ENCODE data around the gene P2RX6.
"Not testable (repeated sequence)": the region's sequence is repeated elsewhere in the genome, so short reads cannot be mapped to it uniquely, and the experiment has no call there.

P2RX6 gene

DNA sequence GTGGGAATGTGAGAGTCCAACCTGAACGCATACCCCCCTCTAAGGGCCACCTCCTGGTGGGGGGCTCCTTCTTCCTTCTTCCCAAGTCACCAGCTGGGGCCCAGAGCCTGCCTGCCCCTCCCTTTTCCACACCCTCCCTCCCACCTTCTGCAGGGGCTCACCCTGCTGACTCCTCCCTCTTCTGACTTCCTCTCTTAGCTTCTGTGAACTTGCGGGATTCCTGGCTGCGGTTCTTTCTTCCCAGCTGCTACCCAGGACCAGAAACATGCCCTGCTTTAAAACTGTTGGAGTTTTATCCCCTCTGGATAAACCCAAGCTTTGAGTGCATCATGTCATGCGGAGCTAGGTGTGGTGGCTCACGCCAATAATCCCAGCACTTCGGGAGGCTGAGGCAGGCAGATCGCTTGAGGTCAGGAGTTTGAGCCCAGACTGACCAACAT, 40.9 kb downstream of the P2RX6 start:
- DNase-seq: no peak

DNA sequence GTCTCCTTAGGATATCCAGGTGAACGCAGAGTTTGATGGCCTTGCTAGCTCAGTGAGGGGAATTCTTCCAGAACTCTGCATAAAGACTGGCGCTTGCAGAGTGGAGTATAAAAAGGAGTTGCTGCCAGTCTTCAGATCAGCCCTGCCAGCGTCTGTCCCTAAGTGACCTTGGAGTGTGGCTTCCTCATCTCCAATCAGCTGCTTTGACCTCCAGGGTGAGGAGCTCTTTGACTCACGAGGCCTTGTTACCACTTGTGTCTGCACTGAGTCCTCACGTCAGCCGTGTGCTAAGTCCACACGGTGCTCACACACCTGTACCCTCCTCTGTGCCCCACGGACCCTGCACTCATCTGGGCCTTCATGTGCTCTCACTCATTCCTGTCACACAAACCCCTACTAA, 45.4 kb downstream of the P2RX6 start:
- not testable (repeated sequence) for DNase-seq

DNA sequence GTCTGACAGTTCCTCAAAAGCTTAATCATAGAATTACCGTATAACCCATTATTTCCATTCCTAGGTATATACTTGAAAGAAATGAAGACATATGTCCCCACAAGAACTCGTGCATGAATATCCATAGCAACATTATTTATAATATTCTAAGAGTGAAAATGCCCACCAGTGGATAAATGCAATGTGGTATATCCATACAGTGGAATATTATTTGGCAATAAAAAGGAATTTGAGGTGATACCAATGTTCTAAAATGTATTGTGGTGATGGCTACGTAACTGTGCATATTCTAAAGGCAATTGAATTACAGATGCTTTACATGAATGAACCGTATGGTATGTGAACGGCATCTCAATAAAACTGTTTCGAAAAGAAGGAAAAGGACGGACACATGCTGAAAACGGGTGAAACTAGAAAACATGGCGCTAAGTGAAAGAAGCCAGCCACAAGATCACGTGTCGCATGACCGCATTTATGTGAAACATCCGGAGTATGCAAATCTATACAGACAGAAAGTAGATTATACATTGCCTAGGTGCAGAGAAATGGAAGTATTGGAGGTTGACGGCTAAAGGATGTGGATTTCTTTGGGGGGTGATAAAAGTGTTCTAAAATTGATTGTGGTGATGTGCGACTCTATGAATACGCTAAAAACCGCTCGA, 46.8 kb downstream of the P2RX6 start:
- DNase-seq: not testable (repeated sequence)

DNA sequence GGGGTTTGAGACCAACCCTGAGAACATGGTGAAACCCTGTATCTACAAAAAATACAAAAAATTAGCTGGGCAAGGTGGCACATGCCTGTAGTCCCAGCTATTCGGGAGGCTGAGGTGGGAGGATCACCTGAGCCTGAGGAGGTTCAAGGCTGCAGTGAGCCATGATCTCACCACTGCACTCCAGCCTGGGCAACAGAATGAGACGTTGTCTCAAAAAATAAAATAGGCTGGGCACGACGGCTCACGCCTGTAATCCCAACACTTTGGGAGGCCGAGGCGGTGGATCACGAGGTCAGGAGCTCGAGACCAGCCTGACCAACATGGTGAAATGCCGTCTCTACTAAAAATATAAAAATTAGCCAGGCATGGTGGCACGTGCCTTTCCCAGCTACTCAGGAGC, 49.5 kb downstream of the P2RX6 start:
- not testable (repeated sequence) for DNase-seq

DNA sequence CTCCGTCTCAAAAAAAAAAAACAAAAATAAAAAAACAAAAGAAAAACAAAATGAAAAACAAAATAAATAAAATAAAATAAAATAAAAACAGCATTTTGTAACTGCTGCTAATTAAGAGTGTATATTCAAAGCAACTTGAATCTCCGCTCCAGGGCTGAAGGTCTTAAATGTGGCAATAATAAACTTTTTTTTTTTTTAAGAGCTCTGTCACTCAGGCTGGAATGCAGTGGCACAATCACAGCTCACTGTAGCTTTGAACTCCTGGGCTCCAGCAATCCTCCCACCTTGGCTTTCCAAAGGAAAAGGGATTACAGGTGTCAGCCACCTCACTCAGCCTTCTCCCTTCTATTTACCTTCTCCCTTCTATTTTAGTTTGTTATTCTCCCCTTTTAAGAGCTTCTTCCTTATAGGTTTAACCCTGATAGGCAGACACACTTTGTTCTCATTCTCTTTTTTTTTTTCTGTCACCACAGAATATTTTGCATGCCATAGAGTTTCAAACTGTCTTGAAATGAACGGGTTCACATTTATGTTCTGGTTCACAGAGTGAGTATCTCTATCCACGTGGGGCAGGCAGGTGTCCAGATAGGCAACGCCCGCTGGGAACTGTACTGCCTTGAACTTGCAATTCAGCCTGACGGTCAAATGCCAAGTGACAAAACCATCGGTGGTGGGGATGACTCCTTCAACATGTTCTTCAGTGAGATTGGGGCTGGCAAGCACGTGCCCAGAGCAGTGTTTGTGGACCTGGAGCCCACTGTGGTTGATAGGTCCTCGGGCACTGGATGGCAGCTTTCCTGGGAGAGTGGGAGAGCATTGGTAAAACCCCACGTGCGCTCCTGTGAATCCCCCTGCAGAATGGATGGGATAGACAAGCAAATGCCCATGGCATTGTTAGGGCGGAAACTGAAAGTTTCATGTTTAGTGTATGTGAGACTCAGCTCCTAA, 50.2 kb downstream of the P2RX6 start:
- no peak for DNase-seq

DNA sequence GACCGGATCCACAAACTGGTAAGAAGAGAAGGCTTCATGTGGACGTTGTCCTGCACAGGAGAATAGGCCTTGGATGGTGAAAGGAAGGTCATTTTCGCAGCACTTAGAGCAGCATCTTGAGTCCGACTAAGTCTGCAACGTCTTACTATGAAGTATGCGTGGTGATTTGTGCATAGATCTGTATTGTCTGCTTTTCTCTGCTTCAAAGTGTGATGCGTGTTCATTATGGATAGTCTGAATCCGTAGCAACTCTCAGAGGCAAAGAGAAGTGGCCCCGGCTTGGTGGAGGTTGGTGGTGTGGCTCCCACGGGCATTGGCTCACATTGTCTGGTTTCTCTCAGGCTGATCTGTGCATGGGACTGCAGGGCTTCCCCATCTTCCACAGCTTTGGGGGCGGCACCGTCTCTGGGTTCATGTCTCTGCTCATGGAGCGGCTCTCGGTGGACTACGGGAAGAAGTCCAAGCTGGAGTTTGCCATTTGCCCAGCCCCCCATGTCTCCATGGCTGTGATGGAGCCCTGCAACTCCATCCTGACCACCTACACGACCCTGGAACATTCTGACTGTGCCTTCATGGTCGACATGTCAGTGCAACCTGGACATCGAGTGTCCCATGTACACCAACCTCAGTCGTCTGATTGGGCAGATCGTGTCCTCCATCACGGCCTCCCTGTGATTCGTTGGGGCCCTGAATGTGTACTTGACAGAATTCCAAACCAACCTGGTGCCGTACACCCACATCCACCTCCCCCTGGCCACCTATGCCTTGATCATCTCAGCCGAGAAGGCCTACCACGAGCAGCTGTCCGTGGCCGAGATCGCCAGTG, 52.3 kb downstream of the P2RX6 start:
- no peak for DNase-seq

DNA sequence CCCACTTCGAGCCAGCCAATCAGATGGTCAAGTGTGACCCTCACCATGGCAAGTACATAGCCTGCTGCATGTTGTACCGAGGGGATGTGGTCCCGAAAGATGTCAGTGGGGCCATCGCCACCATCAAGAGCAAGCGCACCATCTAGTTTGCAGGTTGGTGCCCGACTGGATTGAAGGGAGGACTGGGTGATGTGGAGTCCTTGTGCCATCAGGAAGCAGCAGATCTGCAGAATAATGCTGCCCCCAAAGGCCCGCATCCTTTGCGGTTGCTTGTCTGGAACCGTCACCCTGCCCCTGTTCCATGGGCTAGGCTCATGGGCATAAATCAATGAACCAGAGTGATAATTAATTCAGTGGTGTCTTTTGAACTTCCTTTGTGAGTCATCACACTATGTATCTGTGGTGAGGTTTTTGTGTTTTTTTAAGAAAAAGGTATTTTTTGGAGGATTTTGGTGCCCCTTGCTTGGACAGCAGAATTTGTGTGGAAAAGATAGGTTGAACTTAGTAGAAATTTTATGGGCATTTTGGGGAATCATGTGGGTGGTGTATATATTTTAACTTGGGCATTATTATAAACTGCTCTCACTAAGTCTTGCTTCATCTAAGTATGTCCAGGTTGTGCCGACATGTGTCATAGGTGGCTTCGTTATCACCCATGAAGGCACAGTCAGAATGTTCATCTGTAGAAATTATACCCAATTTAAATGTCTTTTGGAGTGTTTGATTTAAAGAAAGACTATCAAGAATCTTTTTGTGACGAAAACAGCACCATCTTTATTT, 53.1 kb downstream of the P2RX6 start:
- DNase-seq: no peak

DNA sequence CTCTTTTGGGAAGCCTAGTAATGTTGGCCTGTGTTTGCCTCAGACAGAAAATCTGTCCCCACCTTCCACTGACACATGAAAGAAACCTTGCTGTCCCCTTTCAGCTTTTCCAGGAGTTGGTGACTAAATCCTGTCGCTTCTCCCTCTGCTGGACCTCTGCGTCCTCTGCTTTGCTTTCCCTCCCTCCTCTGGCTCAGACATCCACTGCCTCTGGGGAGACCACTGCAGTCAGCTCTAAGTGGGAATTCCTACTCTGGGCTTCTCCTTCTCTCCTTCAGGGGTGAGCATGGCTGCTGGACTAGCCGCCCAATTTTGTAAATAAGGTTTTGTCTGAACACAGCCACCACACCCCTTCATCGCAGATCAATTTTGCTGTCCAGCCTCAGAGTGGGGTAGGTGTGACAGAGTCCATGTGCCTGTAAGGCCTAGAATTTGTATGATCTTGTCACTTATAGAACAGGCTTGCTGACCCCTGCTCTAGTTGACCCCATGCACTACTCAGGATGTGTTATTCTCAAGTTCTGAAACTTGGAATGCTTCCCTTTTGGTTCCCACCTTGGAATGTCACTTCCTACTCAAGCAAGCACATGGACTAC, 53.8 kb downstream of the P2RX6 start:
- DNase-seq: no peak

DNA sequence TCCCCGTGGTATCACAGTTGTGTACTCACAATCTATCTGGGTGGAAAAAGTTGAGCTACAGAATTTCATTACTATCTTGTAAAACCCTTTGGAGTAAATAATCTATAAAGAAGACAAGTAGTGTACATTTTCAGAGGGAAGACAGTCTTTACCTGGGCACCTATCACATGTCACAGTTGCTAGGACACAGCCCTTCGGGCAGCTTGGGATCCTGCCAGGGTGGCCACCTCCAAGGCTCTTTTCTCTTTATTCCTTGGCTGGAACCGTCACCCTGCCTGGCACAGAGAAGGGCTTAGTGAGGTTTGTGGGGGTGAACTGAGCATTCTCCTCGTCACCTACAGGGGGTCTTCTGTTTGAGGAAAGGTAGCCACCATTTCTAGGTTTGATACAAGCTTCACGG, 54.4 kb downstream of the P2RX6 start:
- DNase-seq: no peak

DNA sequence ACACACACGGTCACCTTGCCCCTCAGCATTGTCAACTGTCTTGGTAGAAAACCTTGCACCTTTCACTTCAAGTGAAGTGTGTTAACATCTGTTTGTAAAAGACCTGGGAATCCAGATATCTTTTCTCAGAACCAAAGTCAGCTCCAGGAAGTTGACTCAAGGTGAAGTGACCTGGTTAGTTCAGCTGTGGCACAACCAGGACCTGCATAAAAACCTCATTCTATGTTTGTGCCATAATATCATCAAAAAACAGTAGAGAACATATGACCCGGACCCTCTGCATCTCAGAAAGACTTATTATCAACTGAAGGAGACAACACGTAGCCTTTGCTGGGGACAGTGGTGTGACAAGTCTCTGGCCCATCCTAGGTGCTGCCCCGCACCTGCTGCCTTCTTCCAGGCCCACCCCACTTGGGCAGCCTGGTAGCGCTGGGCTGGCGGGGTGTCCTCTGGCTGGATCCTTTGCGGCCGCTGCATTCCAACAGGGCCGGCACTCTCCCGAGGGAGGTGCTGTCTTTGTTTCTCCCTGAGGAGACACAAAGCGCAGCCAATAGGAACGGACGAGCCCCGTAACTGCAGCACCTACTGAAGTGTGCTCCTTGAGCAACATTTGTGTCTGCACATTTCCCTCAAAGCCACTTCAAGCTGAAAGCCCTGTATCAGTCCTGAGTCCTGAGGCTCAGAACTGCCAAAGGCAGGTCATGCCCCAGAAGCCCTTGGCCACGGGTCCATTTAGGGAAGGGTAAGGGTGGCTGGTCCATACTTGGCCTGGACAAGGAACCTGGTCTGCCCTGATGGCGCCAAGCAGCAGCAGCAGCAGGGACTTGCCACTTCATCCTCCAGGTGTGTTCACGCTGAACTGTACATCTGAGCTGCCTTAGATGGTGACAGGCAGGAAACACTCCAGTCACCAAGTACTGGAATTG, 56.0 kb downstream of the P2RX6 start:
- no peak for DNase-seq

DNA sequence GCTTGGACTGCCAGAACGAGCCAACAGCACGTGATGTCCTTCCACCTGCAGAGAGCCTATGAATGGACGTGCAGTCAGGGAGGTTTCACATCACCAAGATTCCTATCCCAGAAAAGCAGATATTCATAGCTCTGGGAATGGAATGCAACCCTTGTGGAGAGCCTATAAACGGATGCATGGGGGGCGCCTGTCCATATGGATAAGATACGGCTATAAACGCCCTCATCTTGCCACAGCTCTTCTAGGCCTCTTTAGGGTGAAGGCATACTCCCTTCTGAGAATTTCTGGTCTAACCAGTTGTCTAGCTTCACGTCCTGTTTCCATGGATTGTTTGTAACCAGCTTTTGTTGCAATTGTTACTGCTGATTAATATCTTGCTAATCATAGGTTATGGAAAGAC, 56.8 kb downstream of the P2RX6 start:
- DNase-seq: not testable (repeated sequence)

DNA sequence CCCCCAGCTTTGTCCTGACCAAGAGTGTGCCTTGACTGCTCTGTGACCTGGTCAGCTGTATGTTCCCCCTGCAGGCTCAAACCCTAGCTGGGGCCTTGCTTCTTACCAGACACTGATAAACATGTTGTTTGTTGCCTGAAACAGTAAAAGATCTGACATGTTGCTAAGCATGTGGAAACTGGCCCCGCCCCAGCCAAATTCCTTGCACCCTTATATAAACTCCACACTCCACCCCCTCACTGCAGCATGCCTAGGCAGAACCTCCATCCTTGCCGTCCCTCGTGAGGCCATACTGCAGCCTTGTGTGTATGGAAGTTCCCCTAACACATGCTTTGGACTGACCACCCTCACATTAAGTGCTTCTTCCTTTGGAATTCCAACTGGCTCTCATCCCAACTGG, 58.1 kb downstream of the P2RX6 start:
- DNase-seq: no peak

DNA sequence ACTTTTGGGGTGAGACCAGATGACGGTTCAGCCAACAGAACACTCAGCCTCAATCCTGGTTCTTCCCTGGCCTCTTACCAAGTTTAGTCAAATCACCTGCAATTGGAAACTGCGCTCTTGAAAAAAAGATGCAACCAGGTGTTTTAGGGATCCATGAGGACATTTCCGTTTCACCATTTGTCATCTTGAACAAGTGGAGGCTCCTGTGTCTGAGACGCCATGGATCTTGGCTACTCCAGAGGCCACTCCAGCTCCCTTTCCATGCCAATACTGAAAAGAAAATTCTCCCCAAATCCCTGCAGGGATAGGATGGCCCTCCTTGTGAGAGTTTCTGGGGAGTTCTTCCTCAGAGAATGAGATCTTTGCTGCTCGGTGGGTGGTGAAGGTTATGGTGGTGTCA, 58.5 kb downstream of the P2RX6 start:
- no peak for DNase-seq

DNA sequence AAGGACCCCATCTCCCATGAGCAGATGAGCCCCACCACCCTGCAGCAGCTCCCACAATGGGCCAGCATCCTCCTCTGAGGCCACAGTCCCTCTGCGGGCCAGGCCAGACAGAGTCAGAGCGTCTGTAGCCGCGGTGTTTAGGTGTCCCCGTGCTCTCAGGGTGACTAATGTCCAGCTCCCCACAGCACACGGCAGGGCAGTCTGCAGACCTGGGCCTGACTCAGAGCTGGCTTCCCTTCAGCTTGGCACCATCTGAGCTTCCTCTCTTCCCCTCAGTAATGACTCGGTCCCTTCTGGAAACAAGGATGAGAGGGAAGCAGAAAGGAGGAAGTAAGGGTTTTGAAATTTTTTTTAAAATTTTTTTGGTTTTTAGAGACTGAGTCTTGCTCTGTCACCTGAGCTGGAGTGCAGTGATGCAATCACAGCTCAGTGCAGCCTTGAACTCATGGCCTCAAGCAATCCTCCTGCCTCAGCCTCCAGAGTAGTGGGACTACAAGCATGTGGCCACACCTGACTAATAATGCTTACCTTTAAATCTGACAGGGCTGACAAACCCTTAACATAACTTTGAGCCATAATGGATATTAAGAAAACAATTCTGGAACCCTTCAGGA, 59.2 kb downstream of the P2RX6 start:
- DNase-seq: no peak

DNA sequence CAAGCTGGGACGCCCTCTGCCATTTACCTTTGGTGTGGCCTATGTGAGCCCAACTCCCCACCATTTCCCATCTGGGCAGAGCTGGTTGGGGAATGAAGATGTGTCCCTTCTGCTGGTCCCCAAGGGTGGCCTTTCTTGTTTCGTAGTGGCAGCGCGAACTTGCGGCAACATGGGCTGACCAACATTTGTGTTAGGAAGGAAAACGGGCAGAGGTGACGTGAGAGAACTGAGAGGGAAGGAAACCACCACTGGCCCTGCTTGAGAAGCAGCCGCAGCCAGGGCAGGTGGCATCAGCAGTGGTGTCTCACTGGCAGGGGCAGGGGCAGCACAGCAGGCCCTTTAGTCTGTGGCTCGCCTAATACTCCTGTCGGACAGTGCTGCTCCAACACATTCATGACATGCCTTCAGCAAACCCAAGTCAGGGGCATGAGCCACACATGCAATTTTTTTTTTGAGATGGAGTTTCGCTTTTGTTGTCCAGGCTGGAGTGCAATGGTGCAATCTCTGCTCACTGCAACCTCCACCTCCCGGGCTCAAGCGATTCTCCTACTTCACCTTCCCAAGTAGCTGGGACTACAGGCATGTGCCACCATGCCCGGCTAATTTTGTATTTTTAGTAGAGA, 60.7 kb downstream of the P2RX6 start:
- no peak for DNase-seq

DNA sequence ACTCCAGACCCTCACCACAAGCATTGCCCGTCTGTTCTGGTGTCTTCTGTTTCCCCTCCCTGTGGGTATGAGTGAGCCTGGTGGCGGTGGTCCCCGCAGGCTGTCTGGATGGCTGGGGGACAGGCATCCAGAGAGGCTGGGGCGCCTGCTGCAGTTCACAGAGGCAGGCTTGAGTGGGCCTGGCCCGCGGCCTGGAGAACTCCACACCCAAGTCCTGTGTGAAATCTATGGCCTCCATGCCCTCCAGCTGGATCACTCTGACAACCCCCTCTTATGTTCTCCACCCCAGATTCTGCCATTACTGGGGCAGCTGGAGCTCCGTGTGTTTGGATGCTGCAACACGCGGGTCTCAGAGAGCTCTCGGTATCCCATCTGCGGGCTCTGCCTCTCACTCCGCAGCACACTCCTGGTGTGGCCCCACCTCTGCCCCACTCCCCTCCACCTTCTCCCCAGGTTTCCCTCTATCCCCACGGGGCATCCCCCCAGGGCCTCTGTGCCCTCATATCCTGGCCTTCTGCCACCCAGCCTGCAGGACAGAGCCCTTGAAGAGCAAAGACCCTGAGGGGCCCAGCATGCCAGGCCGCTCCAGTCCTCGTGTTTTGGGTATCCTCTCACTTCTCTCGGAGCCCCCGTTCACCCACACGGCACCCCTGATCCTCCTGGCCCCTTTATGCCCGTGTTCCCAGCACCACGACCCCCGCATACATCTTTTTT, 62.1 kb downstream of the P2RX6 start:
- no peak for DNase-seq
